Liver (tissue), 9 donors: ENCODE measurements around the gene SAMD4B. TPM values are rescaled to one million over a fixed set of nuclear protein-coding genes. Genes with fewer than 3 reads are reported as not detected.
A peak's percentile ranks its signal among the peaks of the same experiment; 100 is the strongest.

ENCODE experiments used
- DNase-seq: peaks from one replicate; pipeline ENCODE4 v3.0.0-alpha.2; 2017; ENCODE audit warnings: low spot score
- H3K27ac ChIP-seq, 2 donors: one replicate each; pipeline ENCODE4 v1.7.0; 2013; ENCODE audit warnings: inconsistent platforms in 2 of 2, low read length in 2 of 2, control low read depth in 1 of 2, low read depth in 1 of 2, mild to moderate bottlenecking in 1 of 2
- H3K27me3 ChIP-seq, 4 donors: one replicate each; pipeline versions ENCODE4 v1.6.1 to v1.7.0; 2013; ENCODE audit warnings: low read length in 3 of 4, inconsistent platforms in 1 of 4, mild to moderate bottlenecking in 1 of 4, moderate library complexity in 1 of 4; ENCODE audit not compliant: control insufficient read depth in 4 of 4, insufficient read depth in 4 of 4
- H3K36me3 ChIP-seq, 4 donors: one replicate each; pipeline versions ENCODE4 v1.6.1 to v1.7.0; 2013; ENCODE audit warnings: low read length in 3 of 4, mild to moderate bottlenecking in 3 of 4, low read depth in 1 of 4, moderate library complexity in 1 of 4; ENCODE audit not compliant: control insufficient read depth in 4 of 4, insufficient read depth in 3 of 4
- H3K4me1 ChIP-seq, 4 donors: one replicate each; pipeline versions ENCODE4 v1.6.1 to v1.7.0; 2013; ENCODE audit warnings: low read length in 3 of 4, mild to moderate bottlenecking in 3 of 4, moderate library complexity in 1 of 4; ENCODE audit not compliant: control insufficient read depth in 4 of 4, insufficient read depth in 4 of 4
- H3K4me3 ChIP-seq, 3 donors: one replicate each; pipeline versions ENCODE4 v1.6.1 to v1.7.0; 2013; ENCODE audit warnings: low read length in 3 of 3, control low read depth in 1 of 3, low read depth in 1 of 3, mild to moderate bottlenecking in 1 of 3
- H3K9ac ChIP-seq, 2 donors: one replicate each; pipeline ENCODE4 v1.7.0; 2013; ENCODE audit warnings: low read length in 2 of 2, mild to moderate bottlenecking in 2 of 2, moderate library complexity in 2 of 2, control low read depth in 1 of 2, low read depth in 1 of 2
- H3K9me3 ChIP-seq, 4 donors: one replicate each; pipeline versions ENCODE4 v1.6.1 to v1.7.0; 2013; ENCODE audit warnings: low read length in 3 of 4; ENCODE audit not compliant: control insufficient read depth in 4 of 4
- EGR1 ChIP-seq, 2 donors: IDR thresholded peaks; 2 replicates each; pipeline ENCODE4 v1.6.1; 2016 to 2018; ENCODE audit warnings: antibody characterized with exemption in 2 of 2, low read depth in 2 of 2
- FOXA1 ChIP-seq: IDR thresholded peaks from 2 replicates; pipeline ENCODE4 v1.6.1; 2016; ENCODE audit warnings: antibody characterized with exemption
- FOXA2 ChIP-seq: IDR thresholded peaks from 2 replicates; pipeline ENCODE4 v1.6.1; 2016; ENCODE audit warnings: antibody characterized with exemption
- GABPA ChIP-seq, 2 donors: IDR thresholded peaks in 1 of 2; conservative IDR thresholded peaks in 1 of 2; 2 replicates each; pipeline ENCODE4 v1.6.1; 2016; ENCODE audit warnings: antibody characterized with exemption in 2 of 2, mild to moderate bottlenecking in 1 of 2, moderate library complexity in 1 of 2
- HNF4A ChIP-seq, 2 donors: conservative IDR thresholded peaks; 2 replicates each; pipeline ENCODE4 v1.6.1; 2016; ENCODE audit warnings: antibody characterized with exemption in 2 of 2, mild to moderate bottlenecking in 2 of 2
- HNF4G ChIP-seq: IDR thresholded peaks from 2 replicates; pipeline ENCODE4 v1.6.1; 2016; ENCODE audit warnings: antibody characterized with exemption
- JUND ChIP-seq, 2 donors: IDR thresholded peaks; 2 replicates each; pipeline ENCODE4 v1.6.1; 2016; ENCODE audit warnings: antibody characterized with exemption in 2 of 2
- NR2F2 ChIP-seq: IDR thresholded peaks from 2 replicates; pipeline ENCODE4 v1.6.1; 2016; ENCODE audit warnings: antibody characterized with exemption
- RXRA ChIP-seq, 2 donors: IDR thresholded peaks; 2 replicates each; pipeline ENCODE4 v1.6.1; 2017 to 2018; ENCODE audit warnings: antibody characterized with exemption in 2 of 2, mild to moderate bottlenecking in 1 of 2
- SP1 ChIP-seq: IDR thresholded peaks from 2 replicates; pipeline ENCODE4 v1.6.1; 2018; ENCODE audit warnings: antibody characterized with exemption, mild to moderate bottlenecking
- YY1 ChIP-seq: IDR thresholded peaks from 2 replicates; pipeline ENCODE4 v1.6.1; 2016; ENCODE audit warnings: antibody characterized with exemption, mild to moderate bottlenecking
- WGBS: extraction: QIAGEN DNeasy Blood & Tissue Kit; methylation state at CpG from one replicate; pipeline ENCODE4 v1.1.7; 2013; 5-methylcytosine and 5-hydroxymethylcytosine counted together
- polyA plus RNA-seq, 2 donors: library from polyadenylated mRNA; stranded (reverse) in 1 of 2; unstranded in 1 of 2; fragments of 200-250 nt in 1 of 2; fragments of >200 nt in 1 of 2; fragmentation: Nextera tagmentation in 1 of 2; extraction: Ambion mirVana in 1 of 2; gene quantifications; one replicate each; pipeline versions ENCODE4 v1.2.1 to v1.2.3, GENCODE V29; 2013 to 2015
- total RNA-seq, 2 donors: library from RNA; depleted of rRNA; stranded (reverse); fragments of >200 nt; gene quantifications; one replicate each; pipeline ENCODE4 v1.2.3, GENCODE V29; 2014
- TF ChIP-seq, protein P1 (sequence below): IDR thresholded peaks from 2 replicates; pipeline ENCODE4 v1.6.1; 2016; ENCODE audit warnings: antibody characterized with exemption
- TF ChIP-seq, protein P2 (sequence below): fragments of 150-350 bp; IDR thresholded peaks from 2 replicates; pipeline ENCODE4 v1.5.1; 2017; ENCODE audit warnings: improper control_type of control experiment, low read depth, low read length; ENCODE audit not compliant: missing input control
- TF ChIP-seq, protein P3 (sequence below): IDR thresholded peaks from 2 replicates; pipeline ENCODE4 v1.6.1; 2016; ENCODE audit warnings: antibody characterized with exemption, mild to moderate bottlenecking
- TF ChIP-seq, protein P4 (sequence below): IDR thresholded peaks from 2 replicates; pipeline ENCODE4 v1.6.1; 2016; ENCODE audit warnings: antibody characterized with exemption
- TF ChIP-seq, protein P5 (sequence below): IDR thresholded peaks from 2 replicates; pipeline ENCODE4 v1.6.1; 2016; ENCODE audit warnings: antibody characterized with exemption
- donor health status: healthy.
- donor health status: healthy.
- donor health status: healthy.
- donor health status: healthy.
- donor health status: healthy.

Gene SAMD4B
- total and polyA plus RNA-seq, 4 donors = 17.3 to 39.4 (median 30.5) TPM

DNA sequence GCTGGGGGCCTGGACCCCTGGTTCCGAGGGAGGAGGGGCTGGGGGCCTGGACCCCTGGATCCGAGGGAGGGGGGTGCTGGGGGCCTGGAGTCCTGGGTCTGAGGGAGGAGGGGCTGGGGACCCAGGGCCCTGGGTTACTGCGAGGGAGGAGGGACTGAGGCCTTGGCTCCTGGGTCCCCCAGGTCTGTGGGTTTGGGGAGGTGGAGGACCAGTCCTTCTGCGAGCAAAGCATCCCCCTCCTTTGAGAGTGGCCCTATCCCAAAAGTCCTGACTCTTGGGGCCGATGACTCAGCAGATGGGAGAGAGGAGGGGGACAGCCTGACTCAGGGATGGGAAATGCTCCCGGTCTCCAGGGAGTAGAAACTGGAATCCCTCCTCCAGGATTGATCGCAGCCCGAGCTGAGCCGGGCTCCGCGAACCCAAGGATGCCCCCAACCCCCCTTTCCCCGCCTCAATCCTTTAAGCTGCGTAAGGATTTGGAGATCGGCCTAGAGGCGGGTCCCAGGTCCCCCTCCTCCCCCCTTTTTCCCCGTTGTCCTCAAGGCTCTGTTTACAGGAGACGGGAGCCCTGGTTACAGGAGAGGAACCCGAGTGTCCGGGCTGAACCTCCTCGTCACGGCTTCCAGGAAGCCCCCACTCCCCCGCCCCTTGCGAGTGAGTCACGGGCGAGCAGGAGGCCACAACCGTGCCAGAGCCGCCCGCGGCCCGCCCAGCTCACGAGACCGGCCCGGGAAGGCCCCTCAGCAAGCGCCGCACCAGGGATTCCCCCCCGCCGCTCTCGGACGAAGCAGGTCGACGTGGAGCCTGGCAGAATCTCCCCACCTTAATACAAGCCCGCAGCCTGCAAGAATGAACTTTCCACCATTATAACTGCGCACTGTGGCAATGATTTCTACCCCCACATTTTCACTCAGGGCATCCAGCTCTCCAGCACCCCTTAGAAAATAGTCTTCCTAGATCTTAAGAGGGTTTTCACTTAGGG is 61.4 kb downstream of the SAMD4B start:
- peak overlapping the region; percentile 96 to 98 for H3K27ac ChIP-seq
- peaks cover 12 to 29% (median 21%) of the 10 kb centered on the region in 4 donors for H3K4me1 ChIP-seq
- no peaks in the 10 kb centered on the region for H3K27me3 ChIP-seq
- H3K9me3 ChIP-seq = no peaks in the 10 kb centered on the region
- WGBS = 46% methylated on average over 43 of the region's 43 CpGs
- peak overlapping the region; percentile 20 to 36 (median 35) for H3K4me3 ChIP-seq
- DNase-seq = peak; percentile 68
- peaks cover 0 to 9% (median 0%) of the 10 kb centered on the region in 4 donors for H3K36me3 ChIP-seq
- TF ChIP-seq NR2F2 (no peak), JUND (IDR thresholded peaks at IDR 0.05) (peak; percentile 90 to 94), YY1 (no peak), RXRA (IDR thresholded peaks at IDR 0.05) (peak in 1 of 2 donors; percentile 42), GABPA (IDR thresholded peaks at IDR 0.05 in 1 of 2, conservative IDR thresholded peaks at IDR 0.05 in 1 of 2) (no peak), HNF4G (no peak), SP1 (peak; percentile 70), EGR1 (IDR thresholded peaks at IDR 0.05; ENCODE audit: low read depth in 2 of 2) (peak in 1 of 2 donors; percentile 30), FOXA2 (no peak)
- TF ChIP-seq, protein P1, sequence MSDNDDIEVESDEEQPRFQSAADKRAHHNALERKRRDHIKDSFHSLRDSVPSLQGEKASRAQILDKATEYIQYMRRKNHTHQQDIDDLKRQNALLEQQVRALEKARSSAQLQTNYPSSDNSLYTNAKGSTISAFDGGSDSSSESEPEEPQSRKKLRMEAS = peak; percentile 31
- TF ChIP-seq, protein P2, sequence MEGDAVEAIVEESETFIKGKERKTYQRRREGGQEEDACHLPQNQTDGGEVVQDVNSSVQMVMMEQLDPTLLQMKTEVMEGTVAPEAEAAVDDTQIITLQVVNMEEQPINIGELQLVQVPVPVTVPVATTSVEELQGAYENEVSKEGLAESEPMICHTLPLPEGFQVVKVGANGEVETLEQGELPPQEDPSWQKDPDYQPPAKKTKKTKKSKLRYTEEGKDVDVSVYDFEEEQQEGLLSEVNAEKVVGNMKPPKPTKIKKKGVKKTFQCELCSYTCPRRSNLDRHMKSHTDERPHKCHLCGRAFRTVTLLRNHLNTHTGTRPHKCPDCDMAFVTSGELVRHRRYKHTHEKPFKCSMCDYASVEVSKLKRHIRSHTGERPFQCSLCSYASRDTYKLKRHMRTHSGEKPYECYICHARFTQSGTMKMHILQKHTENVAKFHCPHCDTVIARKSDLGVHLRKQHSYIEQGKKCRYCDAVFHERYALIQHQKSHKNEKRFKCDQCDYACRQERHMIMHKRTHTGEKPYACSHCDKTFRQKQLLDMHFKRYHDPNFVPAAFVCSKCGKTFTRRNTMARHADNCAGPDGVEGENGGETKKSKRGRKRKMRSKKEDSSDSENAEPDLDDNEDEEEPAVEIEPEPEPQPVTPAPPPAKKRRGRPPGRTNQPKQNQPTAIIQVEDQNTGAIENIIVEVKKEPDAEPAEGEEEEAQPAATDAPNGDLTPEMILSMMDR = no peak
- TF ChIP-seq, protein P3, sequence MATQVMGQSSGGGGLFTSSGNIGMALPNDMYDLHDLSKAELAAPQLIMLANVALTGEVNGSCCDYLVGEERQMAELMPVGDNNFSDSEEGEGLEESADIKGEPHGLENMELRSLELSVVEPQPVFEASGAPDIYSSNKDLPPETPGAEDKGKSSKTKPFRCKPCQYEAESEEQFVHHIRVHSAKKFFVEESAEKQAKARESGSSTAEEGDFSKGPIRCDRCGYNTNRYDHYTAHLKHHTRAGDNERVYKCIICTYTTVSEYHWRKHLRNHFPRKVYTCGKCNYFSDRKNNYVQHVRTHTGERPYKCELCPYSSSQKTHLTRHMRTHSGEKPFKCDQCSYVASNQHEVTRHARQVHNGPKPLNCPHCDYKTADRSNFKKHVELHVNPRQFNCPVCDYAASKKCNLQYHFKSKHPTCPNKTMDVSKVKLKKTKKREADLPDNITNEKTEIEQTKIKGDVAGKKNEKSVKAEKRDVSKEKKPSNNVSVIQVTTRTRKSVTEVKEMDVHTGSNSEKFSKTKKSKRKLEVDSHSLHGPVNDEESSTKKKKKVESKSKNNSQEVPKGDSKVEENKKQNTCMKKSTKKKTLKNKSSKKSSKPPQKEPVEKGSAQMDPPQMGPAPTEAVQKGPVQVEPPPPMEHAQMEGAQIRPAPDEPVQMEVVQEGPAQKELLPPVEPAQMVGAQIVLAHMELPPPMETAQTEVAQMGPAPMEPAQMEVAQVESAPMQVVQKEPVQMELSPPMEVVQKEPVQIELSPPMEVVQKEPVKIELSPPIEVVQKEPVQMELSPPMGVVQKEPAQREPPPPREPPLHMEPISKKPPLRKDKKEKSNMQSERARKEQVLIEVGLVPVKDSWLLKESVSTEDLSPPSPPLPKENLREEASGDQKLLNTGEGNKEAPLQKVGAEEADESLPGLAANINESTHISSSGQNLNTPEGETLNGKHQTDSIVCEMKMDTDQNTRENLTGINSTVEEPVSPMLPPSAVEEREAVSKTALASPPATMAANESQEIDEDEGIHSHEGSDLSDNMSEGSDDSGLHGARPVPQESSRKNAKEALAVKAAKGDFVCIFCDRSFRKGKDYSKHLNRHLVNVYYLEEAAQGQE = peak; percentile 45
- peak overlapping the region; percentile 74 to 75 for H3K9ac ChIP-seq

DNA sequence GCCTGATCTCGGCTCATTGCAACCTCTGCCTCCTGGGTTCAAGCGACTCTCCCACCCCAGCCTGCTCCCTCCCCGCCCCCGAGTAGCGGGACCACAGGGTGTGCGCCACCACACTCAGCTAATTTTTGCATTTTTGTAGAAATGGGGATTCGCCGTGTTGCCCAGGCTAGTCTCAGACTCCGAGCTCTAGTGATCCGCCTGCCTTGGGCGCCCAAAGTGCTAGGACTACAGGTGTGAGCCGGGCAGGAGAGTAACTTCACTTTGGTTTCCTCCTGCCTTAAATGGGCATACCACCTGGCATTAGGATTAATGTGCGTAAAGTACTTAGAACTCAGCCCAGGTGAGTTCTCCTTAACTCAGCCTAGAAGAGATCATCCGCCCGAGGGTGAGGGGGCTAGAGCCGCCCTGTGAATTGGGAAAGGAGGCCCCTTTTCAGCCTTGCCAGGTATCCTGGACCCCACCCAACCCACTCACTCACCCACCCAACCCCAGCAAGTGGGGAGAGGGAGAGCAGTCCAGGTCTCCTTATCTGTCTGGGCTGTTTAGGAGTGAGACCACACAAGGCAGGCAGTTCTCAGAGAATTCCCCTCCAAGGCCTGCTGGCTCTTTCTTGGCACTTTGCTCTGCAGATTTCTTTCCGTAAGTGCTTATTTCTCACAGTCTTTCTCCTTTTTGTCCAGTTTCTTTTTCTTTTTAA is 63.2 kb downstream of the SAMD4B start:
- DNase-seq = no peak
- WGBS = 94% methylated on average over 17 of the region's 17 CpGs
- H3K4me3 ChIP-seq = no peak overlapping the region
- peaks cover 0 to 9% (median 0%) of the 10 kb centered on the region in 4 donors for H3K36me3 ChIP-seq
- H3K9me3 ChIP-seq = no peaks in the 10 kb centered on the region
- H3K27me3 ChIP-seq = no peaks in the 10 kb centered on the region
- peak overlapping the region in 1 of 2 donors; percentile 59 for H3K9ac ChIP-seq
- TF ChIP-seq EGR1 (IDR thresholded peaks at IDR 0.05; ENCODE audit: low read depth in 2 of 2) (no peak), HNF4A (conservative IDR thresholded peaks at IDR 0.05) (no peak), HNF4G (no peak), JUND (IDR thresholded peaks at IDR 0.05) (no peak), NR2F2 (no peak), FOXA1 (no peak)
- TF ChIP-seq, protein P3 = no peak
- TF ChIP-seq, protein P4, sequence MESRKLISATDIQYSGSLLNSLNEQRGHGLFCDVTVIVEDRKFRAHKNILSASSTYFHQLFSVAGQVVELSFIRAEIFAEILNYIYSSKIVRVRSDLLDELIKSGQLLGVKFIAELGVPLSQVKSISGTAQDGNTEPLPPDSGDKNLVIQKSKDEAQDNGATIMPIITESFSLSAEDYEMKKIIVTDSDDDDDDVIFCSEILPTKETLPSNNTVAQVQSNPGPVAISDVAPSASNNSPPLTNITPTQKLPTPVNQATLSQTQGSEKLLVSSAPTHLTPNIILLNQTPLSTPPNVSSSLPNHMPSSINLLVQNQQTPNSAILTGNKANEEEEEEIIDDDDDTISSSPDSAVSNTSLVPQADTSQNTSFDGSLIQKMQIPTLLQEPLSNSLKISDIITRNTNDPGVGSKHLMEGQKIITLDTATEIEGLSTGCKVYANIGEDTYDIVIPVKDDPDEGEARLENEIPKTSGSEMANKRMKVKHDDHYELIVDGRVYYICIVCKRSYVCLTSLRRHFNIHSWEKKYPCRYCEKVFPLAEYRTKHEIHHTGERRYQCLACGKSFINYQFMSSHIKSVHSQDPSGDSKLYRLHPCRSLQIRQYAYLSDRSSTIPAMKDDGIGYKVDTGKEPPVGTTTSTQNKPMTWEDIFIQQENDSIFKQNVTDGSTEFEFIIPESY = no peak
- TF ChIP-seq, protein P5, sequence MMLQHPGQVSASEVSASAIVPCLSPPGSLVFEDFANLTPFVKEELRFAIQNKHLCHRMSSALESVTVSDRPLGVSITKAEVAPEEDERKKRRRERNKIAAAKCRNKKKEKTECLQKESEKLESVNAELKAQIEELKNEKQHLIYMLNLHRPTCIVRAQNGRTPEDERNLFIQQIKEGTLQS = no peak
- H3K27ac ChIP-seq = peak overlapping the region; percentile 94 to 95
- H3K4me1 ChIP-seq = peaks cover 9 to 26% (median 20%) of the 10 kb centered on the region in 4 donors
